SK-N-SH treated with all-trans-retinoic acid at 6 μM for 48 hours (cell line): ENCODE results near the gene COCH.

Source experiments
- ZNF70 ChIP-seq: fragments of 450-650 bp; formaldehyde crosslinking; IDR thresholded peaks from 2 replicates; pipeline ENCODE4 v1.5.0; 2020; ENCODE audit warnings: mild to moderate bottlenecking, moderate library complexity
- TF ChIP-seq, protein P1 (sequence below): fragments of 250-450 bp; sonication (Bioruptor Pico); IDR thresholded peaks from 2 replicates; pipeline ENCODE4 v1.8.0; 2020; ENCODE audit warnings: mild to moderate bottlenecking, moderate library complexity, borderline replicate concordance

Gene COCH

DNA sequence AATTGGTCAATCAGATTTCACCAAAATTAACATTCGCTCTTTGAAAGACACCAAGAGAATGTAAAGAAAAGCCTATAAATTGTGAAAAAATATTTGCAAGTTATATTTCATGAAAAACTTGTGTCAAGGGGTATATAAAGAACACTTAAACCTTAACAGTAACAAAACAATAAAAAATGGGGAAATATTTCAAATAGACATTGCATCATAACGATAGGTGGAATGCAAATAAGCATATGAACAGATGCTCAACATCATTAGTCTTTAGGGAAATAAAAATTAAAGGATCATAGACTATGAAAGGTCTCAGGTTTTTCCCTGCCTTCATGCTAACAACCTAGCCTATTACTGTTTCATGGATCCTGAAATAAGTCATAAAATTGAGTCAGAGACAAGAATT lies 64.3 kb downstream of the COCH start (continued):
- TF ChIP-seq, protein P1, sequence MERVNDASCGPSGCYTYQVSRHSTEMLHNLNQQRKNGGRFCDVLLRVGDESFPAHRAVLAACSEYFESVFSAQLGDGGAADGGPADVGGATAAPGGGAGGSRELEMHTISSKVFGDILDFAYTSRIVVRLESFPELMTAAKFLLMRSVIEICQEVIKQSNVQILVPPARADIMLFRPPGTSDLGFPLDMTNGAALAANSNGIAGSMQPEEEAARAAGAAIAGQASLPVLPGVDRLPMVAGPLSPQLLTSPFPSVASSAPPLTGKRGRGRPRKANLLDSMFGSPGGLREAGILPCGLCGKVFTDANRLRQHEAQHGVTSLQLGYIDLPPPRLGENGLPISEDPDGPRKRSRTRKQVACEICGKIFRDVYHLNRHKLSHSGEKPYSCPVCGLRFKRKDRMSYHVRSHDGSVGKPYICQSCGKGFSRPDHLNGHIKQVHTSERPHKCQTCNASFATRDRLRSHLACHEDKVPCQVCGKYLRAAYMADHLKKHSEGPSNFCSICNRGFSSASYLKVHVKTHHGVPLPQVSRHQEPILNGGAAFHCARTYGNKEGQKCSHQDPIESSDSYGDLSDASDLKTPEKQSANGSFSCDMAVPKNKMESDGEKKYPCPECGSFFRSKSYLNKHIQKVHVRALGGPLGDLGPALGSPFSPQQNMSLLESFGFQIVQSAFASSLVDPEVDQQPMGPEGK (CRISPR knock-in tag) = no peak
- no peak for TF ChIP-seq ZNF70 (CRISPR knock-in tag)
